Coronary artery (tissue), 2 donors: Measurements from ENCODE around the gene ATF4.

Experiments
- DNase-seq: peaks from one replicate; pipeline ENCODE4 v3.0.0-alpha.2; 2017; ENCODE audit warnings: low spot score
- H3K27ac ChIP-seq, 2 donors: fragments of 200-600 bp; sonication (generic); one replicate each; pipeline ENCODE4 v1.5.1; 2016 to 2019
- H3K4me3 ChIP-seq: fragments of 200-600 bp; sonication (generic); 2 replicates; pipeline ENCODE4 v1.5.1; 2016; ENCODE audit warnings: mild to moderate bottlenecking, moderate library complexity
- CTCF ChIP-seq: fragments of 200-600 bp; sonication (generic); IDR thresholded peaks from one replicate; pipeline ENCODE4 v1.5.1; 2019; ENCODE audit warnings: antibody characterized with exemption

ATF4 gene

GRCh38 chr22:39525658-39525975 lies 5.3 kb downstream of the ATF4 start:
- no peak for DNase-seq
- no peak overlapping the region for H3K4me3 ChIP-seq
- H3K27ac ChIP-seq = peak overlapping the region in 1 of 2 donors; percentile 99
- no peak for TF ChIP-seq CTCF

GRCh38 chr22:39526736-39527171 lies 6.4 kb downstream of the ATF4 start:
- H3K4me3 ChIP-seq = no peak overlapping the region
- no peak for TF ChIP-seq CTCF
- no peak for DNase-seq
- peak overlapping the region in 1 of 2 donors; percentile 46 for H3K27ac ChIP-seq

- no peak for TF ChIP-seq CTCF
- Histone ChIP-seq H3K27ac (peak overlapping the region in 1 of 2 donors; percentile 46), H3K4me3 (no peak overlapping the region)
- no peak for DNase-seq
Measured at GRCh38 chr22:39527481-39527961, 7.2 kb downstream of the ATF4 start.

- TF ChIP-seq CTCF = no peak
- no peak for DNase-seq
- Histone ChIP-seq H3K27ac (peak overlapping the region; percentile 17 to 46), H3K4me3 (no peak overlapping the region)
Measured at GRCh38 chr22:39528080-39528661, 7.8 kb downstream of the ATF4 start.

GRCh38 chr22:39528681-39529486 lies 8.5 kb downstream of the ATF4 start:
- peak overlapping the region; percentile 17 to 46 for H3K27ac ChIP-seq

GRCh38 chr22:39529487-39529851 lies 9.1 kb downstream of the ATF4 start:
- TF ChIP-seq CTCF = no peak
- H3K27ac ChIP-seq = peak overlapping the region in 1 of 2 donors; percentile 46
- DNase-seq = no peak
- peak overlapping the region; percentile 47 for H3K4me3 ChIP-seq

More at GRCh38 chr22:39528681-39529486, 8.5 kb downstream of the ATF4 start:
- DNase-seq = peak; percentile 92
- H3K4me3 ChIP-seq = peak overlapping the region; percentile 47
- peak; percentile 99 for TF ChIP-seq CTCF

GRCh38 chr22:39530116-39530515 lies 9.8 kb downstream of the ATF4 start:
- no peak for DNase-seq
- H3K27ac ChIP-seq = no peak overlapping the region
- no peak overlapping the region for H3K4me3 ChIP-seq
- no peak for TF ChIP-seq CTCF
